Neural cell (in vitro differentiated cells): ENCODE data around the gene CDCA5.

Experiments
- MXI1 ChIP-seq: fragments of 450-650 bp; conservative IDR thresholded peaks from 2 replicates; pipeline ENCODE4 v1.6.1; 2014; ENCODE audit warnings: antibody characterized with exemption, mild to moderate bottlenecking; ENCODE audit not compliant: poor library complexity, severe bottlenecking
- POLR2AphosphoS5 ChIP-seq: IDR thresholded peaks from 2 replicates; pipeline ENCODE4 v1.6.1; 2012
- SMC3 ChIP-seq: fragments of 450-650 bp; conservative IDR thresholded peaks from 2 replicates; pipeline ENCODE4 v1.6.1; 2014; ENCODE audit warnings: antibody characterized with exemption, mild to moderate bottlenecking, moderate library complexity; ENCODE audit not compliant: poor library complexity
- TAF1 ChIP-seq: IDR thresholded peaks from 2 replicates; pipeline ENCODE4 v1.6.1; 2012; ENCODE audit warnings: low read depth
- TF ChIP-seq, protein P1 (sequence below): fragments of 450-650 bp; IDR thresholded peaks from 2 replicates; pipeline ENCODE4 v1.5.1; 2014; ENCODE audit warnings: antibody characterized with exemption, mild to moderate bottlenecking, moderate library complexity; ENCODE audit not compliant: poor library complexity, severe bottlenecking

DNA sequence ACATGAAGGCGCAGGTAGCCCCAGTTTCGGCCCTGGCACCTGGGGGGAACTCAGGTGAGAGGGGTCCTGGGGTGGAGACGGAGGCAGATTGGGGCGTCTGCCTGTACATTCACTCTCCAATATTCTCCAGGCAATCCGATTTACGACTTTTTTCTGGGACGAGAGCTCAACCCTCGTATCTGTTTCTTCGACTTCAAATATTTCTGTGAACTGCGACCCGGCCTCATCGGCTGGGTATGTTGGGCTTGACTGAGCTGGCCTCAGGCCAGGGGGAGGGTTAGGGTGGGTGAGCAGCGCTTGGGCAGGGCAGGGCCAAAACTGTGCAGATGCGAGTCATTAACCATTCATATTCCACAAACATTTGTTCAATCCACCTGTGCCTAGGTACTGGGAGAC lies 29.5 kb upstream of the CDCA5 start:
- no peak for TF ChIP-seq MXI1
- no peak for TF ChIP-seq SMC3
- TF ChIP-seq, protein P1, sequence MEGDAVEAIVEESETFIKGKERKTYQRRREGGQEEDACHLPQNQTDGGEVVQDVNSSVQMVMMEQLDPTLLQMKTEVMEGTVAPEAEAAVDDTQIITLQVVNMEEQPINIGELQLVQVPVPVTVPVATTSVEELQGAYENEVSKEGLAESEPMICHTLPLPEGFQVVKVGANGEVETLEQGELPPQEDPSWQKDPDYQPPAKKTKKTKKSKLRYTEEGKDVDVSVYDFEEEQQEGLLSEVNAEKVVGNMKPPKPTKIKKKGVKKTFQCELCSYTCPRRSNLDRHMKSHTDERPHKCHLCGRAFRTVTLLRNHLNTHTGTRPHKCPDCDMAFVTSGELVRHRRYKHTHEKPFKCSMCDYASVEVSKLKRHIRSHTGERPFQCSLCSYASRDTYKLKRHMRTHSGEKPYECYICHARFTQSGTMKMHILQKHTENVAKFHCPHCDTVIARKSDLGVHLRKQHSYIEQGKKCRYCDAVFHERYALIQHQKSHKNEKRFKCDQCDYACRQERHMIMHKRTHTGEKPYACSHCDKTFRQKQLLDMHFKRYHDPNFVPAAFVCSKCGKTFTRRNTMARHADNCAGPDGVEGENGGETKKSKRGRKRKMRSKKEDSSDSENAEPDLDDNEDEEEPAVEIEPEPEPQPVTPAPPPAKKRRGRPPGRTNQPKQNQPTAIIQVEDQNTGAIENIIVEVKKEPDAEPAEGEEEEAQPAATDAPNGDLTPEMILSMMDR = no peak
- TF ChIP-seq POLR2AphosphoS5 = no peak
- TF ChIP-seq TAF1 = no peak
